Measurements from ENCODE around the gene ZNF567. TPM values are rescaled to one million over a fixed set of nuclear protein-coding genes. Genes with fewer than 3 reads are reported as not detected.

Gene ZNF567
- total and polyA plus RNA-seq, 2 of the 8 experiments (the other 6 are each of a cell fraction or from before 2014, with no cell fraction given): 6.5 to 10.5 TPM

DNA sequence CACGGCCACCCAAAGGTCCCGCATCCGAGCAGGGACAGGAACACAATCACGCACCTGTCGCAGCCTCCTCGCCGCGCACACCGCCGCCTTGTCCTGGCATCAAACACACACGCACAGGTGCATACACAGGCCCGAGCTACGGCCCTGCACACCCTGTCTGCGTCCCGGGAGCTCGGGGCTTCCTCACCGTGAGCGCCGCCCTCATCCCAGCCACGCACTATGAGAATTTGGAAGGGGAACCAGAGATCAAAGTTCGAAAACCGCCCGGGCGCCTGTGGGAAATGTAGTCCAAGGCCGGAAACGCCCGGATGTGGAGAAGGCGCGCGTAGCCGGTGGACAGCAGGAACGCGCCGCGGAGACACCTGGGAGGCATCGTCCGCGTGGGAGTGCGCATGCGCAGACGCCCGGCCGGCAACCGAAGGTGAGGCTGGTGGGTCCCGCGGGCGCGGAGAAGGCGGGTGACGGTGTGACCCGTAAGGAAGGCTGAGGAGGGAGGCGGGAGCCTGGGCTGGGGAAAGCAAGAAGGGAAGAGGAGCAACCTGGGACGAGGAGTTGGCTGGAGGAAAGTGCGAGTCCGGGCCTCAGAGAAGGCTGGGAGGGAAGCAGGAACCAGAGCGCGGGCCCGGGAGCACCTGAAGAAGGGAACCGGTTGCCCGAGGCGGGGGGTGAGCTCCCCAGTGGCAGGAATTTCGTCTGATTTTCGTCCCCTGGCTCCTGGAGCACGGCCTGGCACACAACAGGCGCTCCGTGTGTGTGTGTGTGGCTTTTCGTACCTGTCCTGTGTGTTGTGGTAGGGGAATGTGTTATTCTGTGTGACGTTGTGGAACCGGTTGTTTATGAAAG, at the start of gene ZNF567 (continued):
- TF ChIP-seq, protein P1, sequence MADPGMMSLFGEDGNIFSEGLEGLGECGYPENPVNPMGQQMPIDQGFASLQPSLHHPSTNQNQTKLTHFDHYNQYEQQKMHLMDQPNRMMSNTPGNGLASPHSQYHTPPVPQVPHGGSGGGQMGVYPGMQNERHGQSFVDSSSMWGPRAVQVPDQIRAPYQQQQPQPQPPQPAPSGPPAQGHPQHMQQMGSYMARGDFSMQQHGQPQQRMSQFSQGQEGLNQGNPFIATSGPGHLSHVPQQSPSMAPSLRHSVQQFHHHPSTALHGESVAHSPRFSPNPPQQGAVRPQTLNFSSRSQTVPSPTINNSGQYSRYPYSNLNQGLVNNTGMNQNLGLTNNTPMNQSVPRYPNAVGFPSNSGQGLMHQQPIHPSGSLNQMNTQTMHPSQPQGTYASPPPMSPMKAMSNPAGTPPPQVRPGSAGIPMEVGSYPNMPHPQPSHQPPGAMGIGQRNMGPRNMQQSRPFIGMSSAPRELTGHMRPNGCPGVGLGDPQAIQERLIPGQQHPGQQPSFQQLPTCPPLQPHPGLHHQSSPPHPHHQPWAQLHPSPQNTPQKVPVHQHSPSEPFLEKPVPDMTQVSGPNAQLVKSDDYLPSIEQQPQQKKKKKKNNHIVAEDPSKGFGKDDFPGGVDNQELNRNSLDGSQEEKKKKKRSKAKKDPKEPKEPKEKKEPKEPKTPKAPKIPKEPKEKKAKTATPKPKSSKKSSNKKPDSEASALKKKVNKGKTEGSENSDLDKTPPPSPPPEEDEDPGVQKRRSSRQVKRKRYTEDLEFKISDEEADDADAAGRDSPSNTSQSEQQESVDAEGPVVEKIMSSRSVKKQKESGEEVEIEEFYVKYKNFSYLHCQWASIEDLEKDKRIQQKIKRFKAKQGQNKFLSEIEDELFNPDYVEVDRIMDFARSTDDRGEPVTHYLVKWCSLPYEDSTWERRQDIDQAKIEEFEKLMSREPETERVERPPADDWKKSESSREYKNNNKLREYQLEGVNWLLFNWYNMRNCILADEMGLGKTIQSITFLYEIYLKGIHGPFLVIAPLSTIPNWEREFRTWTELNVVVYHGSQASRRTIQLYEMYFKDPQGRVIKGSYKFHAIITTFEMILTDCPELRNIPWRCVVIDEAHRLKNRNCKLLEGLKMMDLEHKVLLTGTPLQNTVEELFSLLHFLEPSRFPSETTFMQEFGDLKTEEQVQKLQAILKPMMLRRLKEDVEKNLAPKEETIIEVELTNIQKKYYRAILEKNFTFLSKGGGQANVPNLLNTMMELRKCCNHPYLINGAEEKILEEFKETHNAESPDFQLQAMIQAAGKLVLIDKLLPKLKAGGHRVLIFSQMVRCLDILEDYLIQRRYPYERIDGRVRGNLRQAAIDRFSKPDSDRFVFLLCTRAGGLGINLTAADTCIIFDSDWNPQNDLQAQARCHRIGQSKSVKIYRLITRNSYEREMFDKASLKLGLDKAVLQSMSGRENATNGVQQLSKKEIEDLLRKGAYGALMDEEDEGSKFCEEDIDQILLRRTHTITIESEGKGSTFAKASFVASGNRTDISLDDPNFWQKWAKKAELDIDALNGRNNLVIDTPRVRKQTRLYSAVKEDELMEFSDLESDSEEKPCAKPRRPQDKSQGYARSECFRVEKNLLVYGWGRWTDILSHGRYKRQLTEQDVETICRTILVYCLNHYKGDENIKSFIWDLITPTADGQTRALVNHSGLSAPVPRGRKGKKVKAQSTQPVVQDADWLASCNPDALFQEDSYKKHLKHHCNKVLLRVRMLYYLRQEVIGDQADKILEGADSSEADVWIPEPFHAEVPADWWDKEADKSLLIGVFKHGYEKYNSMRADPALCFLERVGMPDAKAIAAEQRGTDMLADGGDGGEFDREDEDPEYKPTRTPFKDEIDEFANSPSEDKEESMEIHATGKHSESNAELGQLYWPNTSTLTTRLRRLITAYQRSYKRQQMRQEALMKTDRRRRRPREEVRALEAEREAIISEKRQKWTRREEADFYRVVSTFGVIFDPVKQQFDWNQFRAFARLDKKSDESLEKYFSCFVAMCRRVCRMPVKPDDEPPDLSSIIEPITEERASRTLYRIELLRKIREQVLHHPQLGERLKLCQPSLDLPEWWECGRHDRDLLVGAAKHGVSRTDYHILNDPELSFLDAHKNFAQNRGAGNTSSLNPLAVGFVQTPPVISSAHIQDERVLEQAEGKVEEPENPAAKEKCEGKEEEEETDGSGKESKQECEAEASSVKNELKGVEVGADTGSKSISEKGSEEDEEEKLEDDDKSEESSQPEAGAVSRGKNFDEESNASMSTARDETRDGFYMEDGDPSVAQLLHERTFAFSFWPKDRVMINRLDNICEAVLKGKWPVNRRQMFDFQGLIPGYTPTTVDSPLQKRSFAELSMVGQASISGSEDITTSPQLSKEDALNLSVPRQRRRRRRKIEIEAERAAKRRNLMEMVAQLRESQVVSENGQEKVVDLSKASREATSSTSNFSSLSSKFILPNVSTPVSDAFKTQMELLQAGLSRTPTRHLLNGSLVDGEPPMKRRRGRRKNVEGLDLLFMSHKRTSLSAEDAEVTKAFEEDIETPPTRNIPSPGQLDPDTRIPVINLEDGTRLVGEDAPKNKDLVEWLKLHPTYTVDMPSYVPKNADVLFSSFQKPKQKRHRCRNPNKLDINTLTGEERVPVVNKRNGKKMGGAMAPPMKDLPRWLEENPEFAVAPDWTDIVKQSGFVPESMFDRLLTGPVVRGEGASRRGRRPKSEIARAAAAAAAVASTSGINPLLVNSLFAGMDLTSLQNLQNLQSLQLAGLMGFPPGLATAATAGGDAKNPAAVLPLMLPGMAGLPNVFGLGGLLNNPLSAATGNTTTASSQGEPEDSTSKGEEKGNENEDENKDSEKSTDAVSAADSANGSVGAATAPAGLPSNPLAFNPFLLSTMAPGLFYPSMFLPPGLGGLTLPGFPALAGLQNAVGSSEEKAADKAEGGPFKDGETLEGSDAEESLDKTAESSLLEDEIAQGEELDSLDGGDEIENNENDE (IDR thresholded peaks at IDR 0.05; ENCODE audit: insufficient replicate concordance, low read length): no peak
- TF ChIP-seq, protein P2, sequence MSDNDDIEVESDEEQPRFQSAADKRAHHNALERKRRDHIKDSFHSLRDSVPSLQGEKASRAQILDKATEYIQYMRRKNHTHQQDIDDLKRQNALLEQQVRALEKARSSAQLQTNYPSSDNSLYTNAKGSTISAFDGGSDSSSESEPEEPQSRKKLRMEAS (IDR thresholded peaks at IDR 0.05): peak; percentile 52; the same call in 1 of the 2 replicates
- TF ChIP-seq JUND (IDR thresholded peaks at IDR 0.05; ENCODE audit: low read length): no peak
- peak; percentile 96 for TF ChIP-seq PHF8 (conservative IDR thresholded peaks at IDR 0.05; ENCODE audit: low read depth, low read length)
- TF ChIP-seq POLR2A (IDR thresholded peaks at IDR 0.05; ENCODE audit: control extremely low read depth in 1 of 2, low read depth in 2 of 2, low read length in 2 of 2): peak; percentile 81 to 86
- no peak for TF ChIP-seq SUZ12 (IDR thresholded peaks at IDR 0.05; ENCODE audit: low read length)
- TF ChIP-seq, protein P3, sequence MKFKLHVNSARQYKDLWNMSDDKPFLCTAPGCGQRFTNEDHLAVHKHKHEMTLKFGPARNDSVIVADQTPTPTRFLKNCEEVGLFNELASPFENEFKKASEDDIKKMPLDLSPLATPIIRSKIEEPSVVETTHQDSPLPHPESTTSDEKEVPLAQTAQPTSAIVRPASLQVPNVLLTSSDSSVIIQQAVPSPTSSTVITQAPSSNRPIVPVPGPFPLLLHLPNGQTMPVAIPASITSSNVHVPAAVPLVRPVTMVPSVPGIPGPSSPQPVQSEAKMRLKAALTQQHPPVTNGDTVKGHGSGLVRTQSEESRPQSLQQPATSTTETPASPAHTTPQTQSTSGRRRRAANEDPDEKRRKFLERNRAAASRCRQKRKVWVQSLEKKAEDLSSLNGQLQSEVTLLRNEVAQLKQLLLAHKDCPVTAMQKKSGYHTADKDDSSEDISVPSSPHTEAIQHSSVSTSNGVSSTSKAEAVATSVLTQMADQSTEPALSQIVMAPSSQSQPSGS (IDR thresholded peaks at IDR 0.05; ENCODE audit: low read length): no peak
- no peak for TF ChIP-seq NANOG (IDR thresholded peaks at IDR 0.05; ENCODE audit: insufficient read depth, low read depth, low read length, poor library complexity, severe bottlenecking)

All from H1 (cell line).